ENCODE results near the gene PCDH19. TPM values are rescaled to one million over a fixed set of nuclear protein-coding genes. Genes with fewer than 3 reads are reported as not detected.
A peak's percentile ranks its signal among the peaks of the same experiment; 100 is the strongest.

PCDH19 gene, protein sequence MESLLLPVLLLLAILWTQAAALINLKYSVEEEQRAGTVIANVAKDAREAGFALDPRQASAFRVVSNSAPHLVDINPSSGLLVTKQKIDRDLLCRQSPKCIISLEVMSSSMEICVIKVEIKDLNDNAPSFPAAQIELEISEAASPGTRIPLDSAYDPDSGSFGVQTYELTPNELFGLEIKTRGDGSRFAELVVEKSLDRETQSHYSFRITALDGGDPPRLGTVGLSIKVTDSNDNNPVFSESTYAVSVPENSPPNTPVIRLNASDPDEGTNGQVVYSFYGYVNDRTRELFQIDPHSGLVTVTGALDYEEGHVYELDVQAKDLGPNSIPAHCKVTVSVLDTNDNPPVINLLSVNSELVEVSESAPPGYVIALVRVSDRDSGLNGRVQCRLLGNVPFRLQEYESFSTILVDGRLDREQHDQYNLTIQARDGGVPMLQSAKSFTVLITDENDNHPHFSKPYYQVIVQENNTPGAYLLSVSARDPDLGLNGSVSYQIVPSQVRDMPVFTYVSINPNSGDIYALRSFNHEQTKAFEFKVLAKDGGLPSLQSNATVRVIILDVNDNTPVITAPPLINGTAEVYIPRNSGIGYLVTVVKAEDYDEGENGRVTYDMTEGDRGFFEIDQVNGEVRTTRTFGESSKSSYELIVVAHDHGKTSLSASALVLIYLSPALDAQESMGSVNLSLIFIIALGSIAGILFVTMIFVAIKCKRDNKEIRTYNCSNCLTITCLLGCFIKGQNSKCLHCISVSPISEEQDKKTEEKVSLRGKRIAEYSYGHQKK (N-terminal part only)
- total RNA-seq (under 1 TPM; 0.14 to 0.44 (median 0.25) TPM), polyA plus RNA-seq (under 1 TPM; 0.08 to 0.14 TPM)

DNA sequence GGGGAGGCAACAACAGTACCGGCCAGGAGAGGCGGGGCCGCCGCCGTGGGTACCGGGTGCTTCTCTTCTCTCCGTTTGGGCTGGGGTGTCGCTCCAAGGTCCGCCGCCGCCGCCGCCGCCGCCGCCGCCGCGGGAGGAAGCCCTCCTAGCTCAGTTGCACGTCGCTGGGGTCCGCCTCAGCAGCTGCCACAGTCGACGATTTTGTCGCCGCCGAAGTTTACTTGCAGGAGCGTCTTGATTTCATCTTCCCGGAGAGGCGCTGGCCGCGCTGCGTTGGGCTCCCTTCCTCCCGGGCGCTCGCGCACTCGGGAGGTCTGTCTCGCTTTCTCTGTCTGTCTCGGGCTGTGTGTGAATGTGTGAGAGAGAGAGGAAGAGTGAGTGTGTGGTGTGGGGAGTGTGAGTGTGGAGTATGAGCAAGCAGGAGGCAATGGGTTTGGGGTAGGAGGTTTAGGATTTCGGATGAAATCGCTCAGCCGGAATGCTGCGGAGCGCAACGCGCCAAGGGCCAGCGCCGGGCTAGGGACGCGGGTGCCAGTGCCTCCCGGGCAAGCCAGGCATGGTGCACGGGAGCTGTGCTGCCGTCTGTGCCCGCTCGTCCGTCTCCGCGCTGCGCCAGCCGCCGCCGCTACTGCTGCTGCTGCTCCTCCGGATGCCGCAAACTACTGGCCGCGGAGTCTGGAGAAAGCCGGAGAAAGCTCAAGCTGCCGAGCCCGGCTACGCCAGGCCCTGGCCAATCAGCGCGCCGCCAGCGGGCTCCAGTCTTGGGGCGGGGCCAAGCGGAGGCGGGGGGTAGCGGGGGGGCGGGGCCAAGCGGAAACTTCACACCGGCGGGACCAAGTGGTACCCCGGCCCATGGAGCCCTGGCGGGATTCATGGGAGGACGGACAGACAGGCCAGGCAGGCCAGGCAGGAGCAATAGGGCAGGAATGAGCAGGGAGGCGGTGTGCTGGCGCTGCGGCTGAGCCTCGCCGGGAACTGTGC lies at the start of gene PCDH19:
PCDH19 (minus strand) TSS at position 664 of the 981 bp plus-strand sequence. CDS start 1,676 bp downstream, outside the sequence.
- Histone ChIP-seq H3K9me3 (no peaks in the 10 kb centered on the region), H3K4me1 (peaks cover 0 to 5% (median 0%) of the 10 kb centered on the region in 3 donors), H3K4me3 (peak within 1 kb of the TSS in 2 of 4 donors; percentile 17 to 35), H3K27ac (no peak within 1 kb of the TSS), H3K36me3 (no peaks in the 10 kb centered on the region), H3K27me3 (peaks cover 0 to 65% (median 10%) of the 10 kb centered on the region in 4 donors)
- peak; percentile 26 to 76 (median 46) for DNase-seq
- 1 to 37% methylated on average over 77 to 89 of the region's 91 CpGs for WGBS, 2 donors
- intact Hi-C loops (cut with DNase I) = no loop called here
- ATAC-seq = peak; percentile 76 to 84 (median 83)
- TF ChIP-seq, protein P1, sequence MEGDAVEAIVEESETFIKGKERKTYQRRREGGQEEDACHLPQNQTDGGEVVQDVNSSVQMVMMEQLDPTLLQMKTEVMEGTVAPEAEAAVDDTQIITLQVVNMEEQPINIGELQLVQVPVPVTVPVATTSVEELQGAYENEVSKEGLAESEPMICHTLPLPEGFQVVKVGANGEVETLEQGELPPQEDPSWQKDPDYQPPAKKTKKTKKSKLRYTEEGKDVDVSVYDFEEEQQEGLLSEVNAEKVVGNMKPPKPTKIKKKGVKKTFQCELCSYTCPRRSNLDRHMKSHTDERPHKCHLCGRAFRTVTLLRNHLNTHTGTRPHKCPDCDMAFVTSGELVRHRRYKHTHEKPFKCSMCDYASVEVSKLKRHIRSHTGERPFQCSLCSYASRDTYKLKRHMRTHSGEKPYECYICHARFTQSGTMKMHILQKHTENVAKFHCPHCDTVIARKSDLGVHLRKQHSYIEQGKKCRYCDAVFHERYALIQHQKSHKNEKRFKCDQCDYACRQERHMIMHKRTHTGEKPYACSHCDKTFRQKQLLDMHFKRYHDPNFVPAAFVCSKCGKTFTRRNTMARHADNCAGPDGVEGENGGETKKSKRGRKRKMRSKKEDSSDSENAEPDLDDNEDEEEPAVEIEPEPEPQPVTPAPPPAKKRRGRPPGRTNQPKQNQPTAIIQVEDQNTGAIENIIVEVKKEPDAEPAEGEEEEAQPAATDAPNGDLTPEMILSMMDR (IDR thresholded peaks at IDR 0.05) = no peak
- FAIRE-seq = no peak

DNA sequence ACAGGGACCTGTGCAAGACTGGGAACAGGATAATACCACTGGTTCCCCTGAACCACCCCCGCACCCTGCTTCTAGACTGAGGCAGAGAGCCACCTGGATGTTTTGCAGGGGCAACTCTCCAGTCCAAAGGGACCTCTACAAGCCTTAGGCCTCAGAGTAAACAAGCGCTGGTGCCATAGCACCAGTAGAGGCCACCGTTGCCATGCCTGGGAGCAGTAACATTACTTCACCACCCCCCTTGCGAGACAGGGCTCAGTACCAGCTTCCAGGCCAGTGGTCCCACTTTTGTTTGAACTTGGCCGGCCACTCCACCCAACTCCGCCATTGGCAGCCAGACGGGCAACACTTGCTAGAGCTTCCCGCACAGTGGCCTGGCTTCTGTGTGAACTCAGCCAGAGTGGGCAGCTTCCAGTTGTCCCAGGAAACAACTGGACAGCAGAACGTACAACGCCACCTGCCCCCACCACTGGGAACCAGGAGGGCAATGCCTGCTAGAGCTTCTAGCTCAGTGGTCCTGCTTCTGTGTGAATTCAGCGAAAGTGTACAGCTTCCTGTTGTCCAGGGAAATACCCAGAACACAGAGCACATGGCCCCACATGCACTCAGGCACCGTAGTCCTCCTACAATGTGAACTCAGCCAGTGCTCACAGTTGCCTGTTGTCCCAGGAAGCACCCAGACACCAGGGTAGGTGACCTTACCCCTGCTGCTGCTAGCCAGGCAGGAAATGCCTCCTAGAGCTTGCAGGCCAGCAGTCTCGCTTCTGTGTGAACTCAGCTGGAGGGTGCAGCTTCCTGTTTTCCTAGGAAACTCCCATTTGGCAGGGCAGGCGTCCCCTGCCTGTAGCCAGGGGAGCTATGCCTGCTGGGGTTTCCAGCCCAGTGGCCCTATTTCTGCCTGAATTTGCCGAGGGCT lies 39.9 kb upstream of the PCDH19 start:
- ATAC-seq (no peak), FAIRE-seq (no peak), DNase-seq (peak in 1 of 6 donors; percentile 40)
- peaks cover 0 to 6% (median under 1%) of the 10 kb centered on the region in 4 donors for H3K27me3 ChIP-seq
- H3K27ac ChIP-seq = no peak overlapping the region
- no peaks in the 10 kb centered on the region for H3K9me3 ChIP-seq
- 68 to 70% methylated on average over 15 of the region's 15 CpGs for WGBS, 2 donors
- H3K4me3 ChIP-seq = no peak overlapping the region
- H3K36me3 ChIP-seq = no peaks in the 10 kb centered on the region
- TF ChIP-seq, protein P1 (IDR thresholded peaks at IDR 0.05) = no peak
- intact Hi-C loops (cut with DNase I) = no loop called here
- no peaks in the 10 kb centered on the region for H3K4me1 ChIP-seq

DNA sequence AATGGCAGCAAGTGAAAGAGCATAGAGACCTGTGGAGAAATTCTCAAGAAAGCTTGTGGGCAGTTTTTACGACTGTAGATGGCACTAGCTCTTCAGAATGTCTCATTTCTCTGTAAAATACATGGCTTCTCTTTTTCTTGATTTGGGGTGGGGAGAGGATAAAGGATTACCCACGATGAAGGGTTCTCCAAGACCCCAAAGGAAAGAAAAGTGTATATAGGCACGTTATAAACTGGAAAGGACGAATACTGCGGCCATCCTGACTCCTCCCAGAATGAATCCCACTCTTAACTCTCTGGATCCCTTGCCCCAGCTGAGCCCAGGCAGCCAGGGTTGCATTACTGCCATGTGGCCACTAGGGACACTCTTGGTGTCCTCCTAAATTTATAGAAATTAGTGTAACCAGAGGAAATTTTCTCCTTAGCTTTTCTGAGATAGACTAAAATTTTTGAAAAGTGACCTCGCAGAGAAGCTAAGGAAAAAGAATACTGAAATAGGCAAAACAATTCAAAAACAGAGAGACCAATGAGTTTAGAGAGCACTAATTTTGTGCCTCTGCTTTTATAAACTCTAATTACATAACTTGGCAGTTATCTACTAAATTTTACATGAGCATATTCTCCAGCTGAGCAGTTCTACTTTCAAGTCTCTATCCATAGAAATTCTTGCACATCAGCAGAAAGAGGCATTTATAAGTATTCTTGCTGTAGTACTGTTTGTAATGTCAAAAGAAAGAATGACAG lies 37.8 kb upstream of the PCDH19 start:
- no peak overlapping the region for H3K4me3 ChIP-seq
- intact Hi-C loops (cut with DNase I) = no loop called here
- peak in 3 of 4 donors; percentile 73 to 80 (median 74) for ATAC-seq
- peak; percentile 87 for FAIRE-seq
- DNase-seq = peak in 4 of 6 donors; percentile 3 to 74 (median 39)
- H3K27ac ChIP-seq = no peak overlapping the region
- WGBS, 2 donors = 1 to 4% methylated on average over 6 of the region's 6 CpGs
- no peaks in the 10 kb centered on the region for H3K4me1 ChIP-seq
- no peaks in the 10 kb centered on the region for H3K9me3 ChIP-seq
- peaks cover 0 to 17% (median 4%) of the 10 kb centered on the region in 4 donors for H3K27me3 ChIP-seq
- TF ChIP-seq, protein P1 (IDR thresholded peaks at IDR 0.05) = peak; percentile 81 to 91 (median 86)
- no peaks in the 10 kb centered on the region for H3K36me3 ChIP-seq

All from pancreas (tissue), 10 donors.